Measurements from ENCODE around the gene EIF1.

EIF1 gene

DNA sequence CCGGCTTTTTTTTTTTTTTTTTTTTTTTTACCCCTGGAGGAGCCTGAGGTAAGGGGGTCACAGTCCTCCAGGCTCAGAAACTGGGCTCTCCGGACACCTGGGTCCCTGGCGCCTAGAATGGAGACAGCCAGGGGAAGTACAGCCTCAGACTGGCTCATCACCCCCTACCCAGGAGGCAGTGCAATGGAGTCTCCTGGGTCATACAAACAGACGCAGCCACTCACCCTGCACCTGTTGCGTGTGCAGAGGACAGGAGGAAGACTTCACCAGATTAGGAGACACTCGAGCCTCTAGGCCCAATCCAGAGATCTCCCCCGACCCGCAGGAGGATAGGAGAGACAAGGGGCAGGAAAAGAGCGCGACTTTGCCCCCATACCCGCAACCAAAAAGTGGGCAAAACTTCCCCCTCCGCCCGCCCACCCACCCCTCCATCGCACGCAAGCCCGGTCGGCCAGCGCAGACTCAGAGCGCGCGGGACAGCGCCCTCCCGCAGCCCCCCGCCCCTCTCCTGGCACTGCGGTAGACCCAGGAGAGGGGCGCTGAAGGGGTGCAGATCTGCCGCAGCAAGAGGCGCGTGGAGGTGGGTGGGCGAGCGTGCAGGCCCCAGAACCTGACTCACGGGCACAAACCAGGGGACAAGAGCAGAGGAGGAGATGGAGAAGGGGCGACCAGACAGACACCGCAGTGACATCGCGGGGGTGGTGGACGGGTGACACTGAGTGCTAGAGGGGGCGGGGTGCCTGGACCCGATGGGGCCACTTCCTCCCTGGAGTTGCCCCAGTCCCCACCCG is 44.9 kb downstream of the EIF1 start:
- TF ChIP-seq, protein P1, sequence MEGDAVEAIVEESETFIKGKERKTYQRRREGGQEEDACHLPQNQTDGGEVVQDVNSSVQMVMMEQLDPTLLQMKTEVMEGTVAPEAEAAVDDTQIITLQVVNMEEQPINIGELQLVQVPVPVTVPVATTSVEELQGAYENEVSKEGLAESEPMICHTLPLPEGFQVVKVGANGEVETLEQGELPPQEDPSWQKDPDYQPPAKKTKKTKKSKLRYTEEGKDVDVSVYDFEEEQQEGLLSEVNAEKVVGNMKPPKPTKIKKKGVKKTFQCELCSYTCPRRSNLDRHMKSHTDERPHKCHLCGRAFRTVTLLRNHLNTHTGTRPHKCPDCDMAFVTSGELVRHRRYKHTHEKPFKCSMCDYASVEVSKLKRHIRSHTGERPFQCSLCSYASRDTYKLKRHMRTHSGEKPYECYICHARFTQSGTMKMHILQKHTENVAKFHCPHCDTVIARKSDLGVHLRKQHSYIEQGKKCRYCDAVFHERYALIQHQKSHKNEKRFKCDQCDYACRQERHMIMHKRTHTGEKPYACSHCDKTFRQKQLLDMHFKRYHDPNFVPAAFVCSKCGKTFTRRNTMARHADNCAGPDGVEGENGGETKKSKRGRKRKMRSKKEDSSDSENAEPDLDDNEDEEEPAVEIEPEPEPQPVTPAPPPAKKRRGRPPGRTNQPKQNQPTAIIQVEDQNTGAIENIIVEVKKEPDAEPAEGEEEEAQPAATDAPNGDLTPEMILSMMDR (IDR thresholded peaks at IDR 0.05; ENCODE audit: low read depth, low read length): no peak
- H3K4me3 ChIP-seq (ENCODE audit: low read depth, low read length): no peak overlapping the region

- TF ChIP-seq, protein P1 (IDR thresholded peaks at IDR 0.05; ENCODE audit: low read depth, low read length): no peak
- H3K4me3 ChIP-seq (ENCODE audit: low read depth, low read length): peak within 1 kb of the TSS; percentile 21
Measured at GRCh38 chr17:41734139-41734948, 45.7 kb downstream of the EIF1 start, which contains the start of gene HAP1. TSS of gene HAP1 (minus strand) at chr17:41734643. CDS start at chr17:41734634, 9 bp downstream.

DNA sequence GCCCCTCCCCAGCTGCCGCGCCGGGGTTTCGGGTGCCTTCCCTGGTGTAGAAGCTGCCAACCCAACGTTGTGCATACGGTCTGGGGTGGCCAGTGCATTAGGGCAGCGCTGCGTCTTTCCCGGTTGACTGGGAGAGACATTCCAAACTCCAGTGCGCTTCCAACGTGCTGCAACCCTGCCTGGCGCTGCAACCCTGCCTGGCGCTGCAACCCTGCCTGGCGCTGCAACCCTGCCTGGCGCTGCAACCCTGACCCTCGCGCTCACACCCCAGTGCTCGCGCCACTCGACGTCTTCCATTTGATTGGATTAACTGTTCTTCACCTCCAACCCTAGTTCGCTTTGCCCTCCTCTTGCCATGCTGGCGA is 46.2 kb downstream of the EIF1 start:
- TF ChIP-seq, protein P1 (IDR thresholded peaks at IDR 0.05; ENCODE audit: low read depth, low read length): no peak
- peak overlapping the region; percentile 13 for H3K4me3 ChIP-seq (ENCODE audit: low read depth, low read length)

DNA sequence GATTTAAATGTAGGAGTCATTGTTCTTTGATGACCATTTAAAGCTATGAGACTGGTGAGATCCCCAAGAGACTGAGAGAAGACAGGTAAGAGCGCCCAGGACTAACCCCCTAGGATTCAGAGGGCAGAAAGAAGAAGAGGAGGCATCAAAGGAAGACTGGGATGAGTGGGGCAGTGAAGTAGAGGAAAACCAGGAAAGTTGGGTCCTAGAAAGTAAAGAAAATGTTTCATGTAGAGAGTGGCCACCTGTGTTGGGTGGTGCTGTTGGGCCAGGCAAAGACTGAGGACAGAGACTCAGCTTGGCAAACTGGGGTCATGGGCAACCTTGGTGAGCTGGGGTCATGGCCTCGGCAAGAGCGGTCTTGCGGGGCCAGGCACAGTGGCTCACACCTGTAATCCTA is 47.1 kb downstream of the EIF1 start:
- TF ChIP-seq, protein P1 (IDR thresholded peaks at IDR 0.05; ENCODE audit: low read depth, low read length): no peak
- H3K4me3 ChIP-seq (ENCODE audit: low read depth, low read length): no peak overlapping the region

DNA sequence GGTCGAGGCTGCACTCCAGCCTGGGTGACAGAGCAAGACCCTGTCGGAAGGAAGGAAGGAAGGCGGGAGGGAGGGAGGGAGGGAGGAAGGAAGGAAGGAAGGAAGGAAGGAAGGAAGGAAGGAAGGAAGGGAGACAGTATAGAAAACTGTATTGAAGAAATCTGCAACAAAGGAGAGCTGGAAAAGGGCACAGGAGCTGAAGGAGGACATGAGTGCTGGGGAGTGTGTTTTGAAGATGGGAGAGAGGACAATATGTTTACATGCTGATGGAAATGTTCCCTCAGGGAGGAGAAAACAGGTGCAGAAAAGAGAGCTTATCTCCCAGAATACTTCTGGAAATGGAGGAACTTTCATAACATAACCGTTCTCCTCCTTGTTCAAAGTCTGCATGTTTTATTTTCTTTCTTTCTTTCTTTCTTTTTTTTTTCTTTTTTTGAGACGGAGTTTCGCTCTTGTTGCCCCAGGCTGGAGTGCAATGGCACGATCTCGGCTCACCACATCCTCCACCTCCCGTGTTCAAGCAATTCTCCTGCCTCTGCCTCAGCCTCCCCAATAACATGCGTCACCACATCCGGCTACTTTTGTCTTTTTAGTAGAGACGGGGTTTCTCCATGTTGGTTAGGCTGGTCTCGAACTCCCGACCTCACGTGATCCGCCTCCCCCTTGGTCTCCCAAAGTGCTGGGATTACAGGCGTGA is 48.4 kb downstream of the EIF1 start:
- TF ChIP-seq, protein P1 (IDR thresholded peaks at IDR 0.05; ENCODE audit: low read depth, low read length): no peak
- H3K4me3 ChIP-seq (ENCODE audit: low read depth, low read length): no peak overlapping the region

DNA sequence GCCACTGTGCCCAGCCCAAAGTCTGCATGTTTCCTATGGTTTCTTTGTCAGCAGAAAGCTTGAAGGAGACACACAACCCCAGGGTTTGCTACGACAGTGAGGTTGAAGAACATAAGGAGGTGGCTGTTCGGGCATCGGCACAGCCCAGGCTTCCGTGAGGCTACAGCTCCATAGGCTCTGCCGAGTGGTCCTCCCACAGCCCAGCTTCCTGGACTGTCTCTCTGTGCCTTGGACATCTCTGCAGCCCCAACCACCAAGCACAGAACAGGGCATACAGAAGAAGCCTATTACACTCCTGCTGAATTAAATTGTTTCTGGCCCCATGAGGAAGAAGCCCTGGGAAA is 49.0 kb downstream of the EIF1 start:
- no peak overlapping the region for H3K4me3 ChIP-seq (ENCODE audit: low read depth, low read length)
- TF ChIP-seq, protein P1 (IDR thresholded peaks at IDR 0.05; ENCODE audit: low read depth, low read length): no peak

All from WI38 (cell line).